HEK293 (cell line): ENCODE data around the gene BCOR.

Experiments used
- CTCF ChIP-seq: fragments of 450-650 bp; formaldehyde crosslinking; IDR thresholded peaks from 2 replicates; pipeline ENCODE4 v1.5.1; 2016; ENCODE audit warnings: missing biosample characterization, missing genetic modification characterization
- EGR2 ChIP-seq: fragments of 450-650 bp; formaldehyde crosslinking; IDR thresholded peaks from 2 replicates; pipeline ENCODE4 v1.5.1; 2016; ENCODE audit warnings: low read depth, missing biosample characterization, missing genetic modification characterization
- GLIS2 ChIP-seq: fragments of 450-650 bp; formaldehyde crosslinking; IDR thresholded peaks from 2 replicates; pipeline ENCODE4 v1.5.1; 2016; ENCODE audit warnings: missing biosample characterization, missing genetic modification characterization
- HOXC10 ChIP-seq: sonication (generic); formaldehyde crosslinking; IDR thresholded peaks from 2 replicates; pipeline ENCODE4 v1.8.1; 2023; ENCODE audit warnings: mild to moderate bottlenecking, missing genetic modification reagents
- KLF1 ChIP-seq: fragments of 450-650 bp; formaldehyde crosslinking; IDR thresholded peaks from 2 replicates; pipeline ENCODE4 v1.5.1; 2016; ENCODE audit warnings: missing biosample characterization, missing genetic modification characterization
- MEIS1 ChIP-seq: sonication (generic); formaldehyde crosslinking; IDR thresholded peaks from 2 replicates; pipeline ENCODE4 v1.8.1; 2022; ENCODE audit warnings: missing genetic modification reagents, mild to moderate bottlenecking, borderline replicate concordance
- PRDM10 ChIP-seq: fragments of 450-650 bp; formaldehyde crosslinking; IDR thresholded peaks from 2 replicates; pipeline ENCODE4 v1.5.1; 2016; ENCODE audit warnings: missing biosample characterization, missing genetic modification characterization
- SETDB1 ChIP-seq: IDR thresholded peaks from one replicate; pipeline ENCODE4 v1.6.1; 2017; ENCODE audit warnings: mild to moderate bottlenecking, low read length, moderate library complexity, mixed read lengths; ENCODE audit not compliant: insufficient read length
- ZBTB11 ChIP-seq: fragments of 450-650 bp; formaldehyde crosslinking; conservative IDR thresholded peaks from 2 replicates; pipeline ENCODE4 v1.5.1; 2016; ENCODE audit warnings: low read depth, missing biosample characterization, missing genetic modification characterization
- ZEB2 ChIP-seq: fragments of 450-650 bp; formaldehyde crosslinking; IDR thresholded peaks from 2 replicates; pipeline ENCODE4 v1.5.1; 2016; ENCODE audit warnings: missing biosample characterization, missing genetic modification characterization
- ZNF138 ChIP-seq: fragments of 450-650 bp; formaldehyde crosslinking; IDR thresholded peaks from 2 replicates; pipeline ENCODE4 v1.5.1; 2016; ENCODE audit warnings: missing biosample characterization, missing genetic modification characterization, borderline replicate concordance
- ZNF157 ChIP-seq: fragments of 450-650 bp; formaldehyde crosslinking; IDR thresholded peaks from 2 replicates; pipeline ENCODE4 v1.5.1; 2016; ENCODE audit warnings: missing biosample characterization, missing genetic modification characterization
- ZNF214 ChIP-seq: fragments of 450-650 bp; formaldehyde crosslinking; IDR thresholded peaks from 2 replicates; pipeline ENCODE4 v1.5.1; 2017; ENCODE audit warnings: missing biosample characterization, mild to moderate bottlenecking, missing genetic modification characterization, borderline replicate concordance
- ZNF221 ChIP-seq: fragments of 450-650 bp; formaldehyde crosslinking; IDR thresholded peaks from 2 replicates; pipeline ENCODE4 v1.5.1; 2017; ENCODE audit warnings: missing biosample characterization, missing genetic modification characterization, borderline replicate concordance
- ZNF394 ChIP-seq: fragments of 450-650 bp; formaldehyde crosslinking; IDR thresholded peaks from 2 replicates; pipeline ENCODE4 v1.5.1; 2016; ENCODE audit warnings: missing biosample characterization, missing genetic modification characterization, mild to moderate bottlenecking, moderate library complexity, borderline replicate concordance
- ZNF423 ChIP-seq: fragments of 450-650 bp; formaldehyde crosslinking; IDR thresholded peaks from 2 replicates; pipeline ENCODE4 v1.5.1; 2016; ENCODE audit warnings: missing biosample characterization, missing genetic modification characterization
- ZNF449 ChIP-seq: fragments of 450-650 bp; formaldehyde crosslinking; IDR thresholded peaks from 2 replicates; pipeline ENCODE4 v1.5.1; 2017; ENCODE audit warnings: missing biosample characterization, mild to moderate bottlenecking, missing genetic modification characterization, moderate library complexity
- ZNF488 ChIP-seq: fragments of 450-650 bp; formaldehyde crosslinking; IDR thresholded peaks from 2 replicates; pipeline ENCODE4 v1.5.1; 2016; ENCODE audit warnings: missing biosample characterization, missing genetic modification characterization
- ZNF501 ChIP-seq: fragments of 450-650 bp; formaldehyde crosslinking; IDR thresholded peaks from 2 replicates; pipeline ENCODE4 v1.5.1; 2016; ENCODE audit warnings: missing biosample characterization, missing genetic modification characterization
- ZNF513 ChIP-seq: fragments of 450-650 bp; IDR thresholded peaks from 2 replicates; pipeline ENCODE4 v1.5.1; 2018; ENCODE audit warnings: missing biosample characterization, missing genetic modification characterization
- ZNF610 ChIP-seq: fragments of 450-650 bp; formaldehyde crosslinking; IDR thresholded peaks from 2 replicates; pipeline ENCODE4 v1.5.1; 2016; ENCODE audit warnings: missing biosample characterization, missing genetic modification characterization, borderline replicate concordance
- ZNF645 ChIP-seq: fragments of 450-650 bp; formaldehyde crosslinking; IDR thresholded peaks from 2 replicates; pipeline ENCODE4; 2016; ENCODE audit warnings: missing biosample characterization, missing genetic modification characterization

The BCOR gene

GRCh38 chrX:40013266-40014195 is 84.2 kb downstream of the BCOR start (continued):
- peak; percentile 81 for TF ChIP-seq PRDM10 (tag by site-specific recombination)
- no peak for TF ChIP-seq ZNF488 (tag by site-specific recombination)
- TF ChIP-seq MEIS1 (CRISPR knock-in tag): peak; percentile 76; the same call in 1 of the 2 replicates
- no peak for TF ChIP-seq ZNF645 (tag by site-specific recombination)
- peak; percentile 56; the same call in 1 of the 2 replicates for TF ChIP-seq ZNF513 (tag by site-specific recombination)
- peak; percentile 22; the same call in 1 of the 2 replicates for TF ChIP-seq ZNF501 (tag by site-specific recombination)
- TF ChIP-seq ZNF157 (tag by site-specific recombination): no peak
- TF ChIP-seq ZNF221 (tag by site-specific recombination): no peak
- TF ChIP-seq ZEB2 (tag by site-specific recombination): no peak
- peak; percentile 89 for TF ChIP-seq ZNF423 (tag by site-specific recombination)
- 0 out of 2 replicates have a peak, but pooled peaks have one; percentile 23 for TF ChIP-seq CTCF
- TF ChIP-seq EGR2 (tag by site-specific recombination): no peak
- no peak for TF ChIP-seq ZNF214
- no peak for TF ChIP-seq SETDB1
- TF ChIP-seq ZNF394 (tag by site-specific recombination): peak; percentile 59; the same call in 1 of the 2 replicates
- peak; percentile 95 for TF ChIP-seq KLF1 (tag by site-specific recombination)
- no peak for TF ChIP-seq ZNF449 (tag by site-specific recombination)
- TF ChIP-seq ZNF138 (tag by site-specific recombination): no peak
- 0 out of 2 replicates have a peak, but pooled peaks have one; percentile 4 for TF ChIP-seq GLIS2 (tag by site-specific recombination)
- TF ChIP-seq ZBTB11 (tag by site-specific recombination): peak; percentile 54; the same call in 1 of the 2 replicates
- peak; percentile 57; the same call in 1 of the 2 replicates for TF ChIP-seq ZNF610 (tag by site-specific recombination)
- TF ChIP-seq HOXC10: no peak
